ENCODE results near the gene C5orf46.

- TF ChIP-seq CTCF (IDR thresholded peaks at IDR 0.05) (no peak), ZFX (IDR thresholded peaks at IDR 0.05; ENCODE audit: borderline replicate concordance) (no peak)
Observed at GRCh38 chr5:147880487-147880886, 25.9 kb downstream of the C5orf46 start.
